ENCODE data around the gene SLC25A11. TPM values are rescaled to one million over a fixed set of nuclear protein-coding genes. Genes with fewer than 3 reads are reported as not detected.

Gene SLC25A11
- total and polyA plus RNA-seq, 7 donors = 97.1 to 225 (median 128) TPM

- TF ChIP-seq CTCF (IDR thresholded peaks at IDR 0.05) = no peak
- DNase-seq = peak in 1 of 2 donors; percentile 73
- intact Hi-C loops (cut with DNase I) = loop anchor here (5.0 to 10.0 kb wide), 3 partner anchors 162 to 336 kb away; partner anchors contain the start of genes ARRB2 (in 1 of the 2) and GGT6 (in 1 of the 2)
- no peak overlapping the region for H3K27ac ChIP-seq
- no peaks in the 10 kb centered on the region for H3K9me3 ChIP-seq
- 43 to 57% (median 53%) methylated on average over 61 to 65 of the region's 65 CpGs for WGBS, 3 donors
- H3K27me3 ChIP-seq (ENCODE audit: insufficient read depth in 3 of 3, low read length in 2 of 3) = peaks cover 0 to 16% (median 0%) of the 10 kb centered on the region in 3 donors
- peak overlapping the region; percentile 64 for H3K4me3 ChIP-seq
- H3K36me3 ChIP-seq (ENCODE audit: insufficient read depth in 1 of 2, low read depth in 1 of 2) = peaks cover 0 to 19% of the 10 kb centered on the region in 2 donors
- peaks cover 10% of the 10 kb centered on the region for H3K4me1 ChIP-seq
- ATAC-seq = no peak
These were observed 39.4 kb downstream of the SLC25A11 start for GRCh38 chr17:4900231-4901107.

- DNase-seq (peak; percentile 78 to 83), ATAC-seq (peak; percentile 30 to 60 (median 47))
- Histone ChIP-seq H3K9me3 (no peaks in the 10 kb centered on the region), H3K27ac (no peak within 1 kb of the TSS), H3K36me3 (ENCODE audit: insufficient read depth in 1 of 2, low read depth in 1 of 2) (peaks cover 0 to 28% of the 10 kb centered on the region in 2 donors), H3K4me1 (peaks cover 10% of the 10 kb centered on the region), H3K4me3 (peak within 1 kb of the TSS; percentile 64), H3K27me3 (ENCODE audit: insufficient read depth in 3 of 3, low read length in 2 of 3) (peaks cover 0 to 16% (median 0%) of the 10 kb centered on the region in 3 donors)
- 11 to 26% (median 23%) methylated on average over 52 to 60 of the region's 60 CpGs for whole genome bisulfite sequencing, 3 donors
- intact Hi-C loops (cut with DNase I) = loop anchor here (5.0 to 10.0 kb wide), 3 partner anchors 163 to 335 kb away; partner anchors contain the start of genes ARRB2 (in 1 of the 2) and GGT6 (in 1 of the 2)
- no peak for TF ChIP-seq CTCF (IDR thresholded peaks at IDR 0.05)
These were observed 40.3 kb downstream of the SLC25A11 start, which contains the start of gene C17orf107 for GRCh38 chr17:4899341-4900230. TSS of gene C17orf107 (plus strand) at chr17:4899536. CDS start at chr17:4899763, 227 bp downstream.

GRCh38 chr17:4898927-4899326 is 40.9 kb downstream of the SLC25A11 start:
- intact Hi-C loops (cut with DNase I) = no loop called here
- Histone ChIP-seq H3K4me3 (peak overlapping the region; percentile 64), H3K27ac (no peak overlapping the region), H3K27me3 (ENCODE audit: insufficient read depth in 3 of 3, low read length in 2 of 3) (peaks cover 0 to 16% (median 0%) of the 10 kb centered on the region in 3 donors), H3K9me3 (no peaks in the 10 kb centered on the region), H3K4me1 (peaks cover 10% of the 10 kb centered on the region), H3K36me3 (ENCODE audit: insufficient read depth in 1 of 2, low read depth in 1 of 2) (peaks cover 0 to 34% of the 10 kb centered on the region in 2 donors)
- TF ChIP-seq CTCF (IDR thresholded peaks at IDR 0.05) = no peak
- DNase-seq (peak in 1 of 2 donors; percentile 55), ATAC-seq (peak in 1 of 4 donors; percentile 1)
- WGBS, 3 donors = 14 to 28% (median 19%) methylated on average over 28 to 34 of the region's 34 CpGs

- H3K27me3 ChIP-seq (ENCODE audit: insufficient read depth in 3 of 3, low read length in 2 of 3) = peaks cover 0 to 16% (median 0%) of the 10 kb centered on the region in 3 donors
- 84 to 89% (median 86%) methylated on average over 8 of the region's 8 CpGs for WGBS, 3 donors
- peaks cover 0 to 40% of the 10 kb centered on the region in 2 donors for H3K36me3 ChIP-seq (ENCODE audit: insufficient read depth in 1 of 2, low read depth in 1 of 2)
- intact Hi-C loops (cut with DNase I) = no loop called here
- H3K9me3 ChIP-seq = no peaks in the 10 kb centered on the region
- DNase-seq (peak in 1 of 2 donors; percentile 45), ATAC-seq (no peak)
- peaks cover 8% of the 10 kb centered on the region for H3K4me1 ChIP-seq
- no peak overlapping the region for H3K27ac ChIP-seq
- no peak overlapping the region for H3K4me3 ChIP-seq
- no peak for TF ChIP-seq CTCF (IDR thresholded peaks at IDR 0.05)
These were observed 41.5 kb downstream of the SLC25A11 start for GRCh38 chr17:4898351-4898750.
